HUES48 (cell line): ENCODE measurements around the gene AGRN.
"Not testable (repeated sequence)": the region's sequence is repeated elsewhere in the genome, so short reads cannot be mapped to it uniquely, and the experiment has no call there.

Experiments
- H3K27ac ChIP-seq: one replicate; pipeline ENCODE4 v1.7.0; 2013; ENCODE audit warnings: low read depth, low read length, inconsistent platforms
- H3K27me3 ChIP-seq: 2 replicates; pipeline ENCODE4 v1.6.1; 2013; ENCODE audit warnings: mild to moderate bottlenecking, low read length; ENCODE audit not compliant: control insufficient read depth, insufficient read depth
- H3K36me3 ChIP-seq: 2 replicates; pipeline ENCODE4 v1.6.1; 2013; ENCODE audit warnings: low read length; ENCODE audit not compliant: control insufficient read depth, insufficient read depth
- H3K4me1 ChIP-seq: 2 replicates; pipeline ENCODE4 v1.6.1; 2013; ENCODE audit warnings: mild to moderate bottlenecking, low read length; ENCODE audit not compliant: control insufficient read depth, insufficient read depth
- H3K4me3 ChIP-seq: 2 replicates; pipeline ENCODE4 v1.5.1; 2013; ENCODE audit warnings: mild to moderate bottlenecking, low read depth, low read length
- H3K9ac ChIP-seq: 2 replicates; pipeline ENCODE4 v1.6.1; 2013; ENCODE audit warnings: mild to moderate bottlenecking, low read depth, low read length, moderate library complexity
- H3K9me3 ChIP-seq: 2 replicates; pipeline ENCODE4 v1.6.1; 2013; ENCODE audit warnings: low read length; ENCODE audit not compliant: control insufficient read depth, insufficient read depth

AGRN gene

DNA sequence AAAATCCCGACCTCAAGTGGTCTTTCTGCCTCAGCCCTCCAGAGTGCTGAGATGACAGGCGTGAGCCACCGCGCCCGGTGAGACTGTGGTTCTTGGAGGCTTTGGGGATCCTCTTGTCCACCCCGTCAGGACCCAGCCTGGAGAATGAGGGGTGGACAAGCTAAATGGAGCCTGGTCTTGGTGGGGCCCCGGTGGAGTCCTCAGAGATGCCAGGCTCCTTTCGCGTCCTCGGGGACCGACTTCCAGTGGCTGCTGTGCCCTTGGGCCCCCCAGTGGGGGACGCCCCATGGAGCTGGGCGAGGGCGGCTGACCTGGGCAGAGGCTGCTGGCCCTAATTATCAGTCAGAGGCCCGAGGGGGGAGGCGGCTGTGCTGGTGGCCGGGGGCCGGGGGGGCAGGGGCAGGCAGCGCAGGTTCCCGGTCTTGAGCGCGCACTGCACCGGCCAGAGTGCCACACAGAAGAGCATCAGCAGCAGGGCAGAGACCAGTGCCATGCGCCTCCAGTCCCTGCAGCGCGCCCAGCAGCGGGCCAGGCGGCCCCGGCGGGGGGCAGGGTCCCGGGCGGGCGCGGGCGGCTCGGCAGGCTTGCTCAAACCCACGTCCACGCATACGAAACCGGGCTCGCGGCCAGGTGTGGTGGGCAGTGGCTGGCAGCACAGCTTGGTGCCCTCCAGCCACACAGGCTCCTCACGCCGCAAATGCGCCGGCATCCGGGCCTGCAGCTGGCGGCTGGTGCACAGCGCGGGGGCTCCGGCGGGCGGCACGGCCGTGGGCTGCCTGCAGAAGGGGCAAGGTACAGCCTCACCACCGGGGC is 51.8 kb downstream of the AGRN start:
- no peak overlapping the region for H3K27ac ChIP-seq

DNA sequence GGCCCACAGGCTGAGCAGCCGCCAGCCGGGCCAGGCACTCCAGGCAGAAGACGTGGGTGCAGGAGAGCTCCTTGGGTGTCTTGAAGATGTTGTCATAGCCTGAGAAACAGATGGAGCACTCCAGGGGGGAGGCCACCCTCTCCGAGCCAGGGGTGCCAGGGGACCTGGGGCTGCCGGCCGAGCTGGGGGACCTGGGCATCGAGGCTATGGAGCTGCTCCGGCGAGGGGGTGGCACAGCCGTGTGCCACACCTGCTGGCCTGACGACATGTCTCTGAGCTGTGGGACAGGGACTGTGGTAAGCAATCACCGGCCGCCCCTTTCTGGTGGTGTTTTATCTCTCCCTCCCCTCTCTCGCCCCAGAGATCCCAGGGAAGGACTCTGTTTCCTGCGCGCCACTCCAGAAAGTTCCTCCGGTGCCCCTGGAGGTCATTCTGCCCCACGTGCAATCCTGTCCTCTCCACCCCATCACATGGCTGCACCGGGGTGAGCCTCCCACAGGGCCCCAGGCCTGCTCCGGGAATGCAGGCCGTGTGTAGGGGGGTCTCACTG is 52.5 kb downstream of the AGRN start:
- Histone ChIP-seq H3K27ac (no peak overlapping the region), H3K27me3 (peaks cover 24% of the 10 kb centered on the region)

More for the DNA sequence above, 51.8 kb downstream of the AGRN start:
- Histone ChIP-seq H3K9me3 (no peaks in the 10 kb centered on the region), H3K36me3 (no peaks in the 10 kb centered on the region), H3K9ac (no peak overlapping the region), H3K4me3 (no peak overlapping the region), H3K27me3 (peaks cover 25% of the 10 kb centered on the region), H3K4me1 (no peaks in the 10 kb centered on the region; the same call in 1 of the 2 replicates)

DNA sequence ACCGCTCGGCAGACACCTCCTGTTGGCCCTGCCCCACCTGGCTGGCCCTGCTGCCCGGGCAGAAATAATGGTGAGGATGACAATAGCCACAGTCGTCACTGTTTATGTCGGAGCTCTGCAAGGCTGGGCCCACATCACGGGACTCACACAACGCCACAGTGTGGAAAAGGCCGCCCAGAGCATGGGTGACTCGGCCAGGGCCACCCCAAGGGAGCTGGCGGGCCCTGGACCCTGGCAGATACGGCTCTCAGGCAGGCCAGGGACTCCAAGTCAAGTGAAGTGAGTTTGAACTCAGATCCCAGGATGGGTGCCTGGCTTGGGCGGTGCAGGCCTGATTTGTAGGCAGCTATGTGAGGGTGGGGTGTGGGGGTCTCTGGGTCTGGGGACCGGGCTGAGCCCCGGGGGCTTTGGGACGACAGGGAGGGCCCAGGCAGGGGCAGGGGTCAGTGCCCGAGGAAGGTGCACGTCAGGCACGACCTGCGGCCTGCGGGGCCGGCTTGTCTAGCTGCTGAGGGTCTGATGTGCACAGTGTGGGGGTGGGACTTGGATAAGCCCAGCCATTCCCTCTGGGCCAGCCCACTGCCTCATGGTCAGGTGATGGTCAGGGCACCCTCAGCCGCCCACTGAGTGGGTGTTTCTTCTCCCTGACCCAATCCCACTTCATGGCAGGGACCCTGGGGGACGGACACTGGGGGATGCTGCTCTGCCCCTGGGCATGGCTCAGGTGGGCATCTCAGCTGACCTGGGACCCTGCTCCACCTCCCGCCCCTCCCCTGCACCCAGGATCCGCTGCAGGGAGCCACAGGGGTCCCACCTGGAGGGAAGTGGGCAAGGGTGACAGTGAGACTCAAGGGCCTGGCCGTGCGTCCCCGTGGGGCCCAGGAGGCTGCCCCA is 53.2 kb downstream of the AGRN start:
- Histone ChIP-seq H3K27me3 (peaks cover 16% of the 10 kb centered on the region), H3K4me1 (no peaks in the 10 kb centered on the region; the same call in 1 of the 2 replicates), H3K9ac (no peak overlapping the region)

More for the DNA sequence above, 52.5 kb downstream of the AGRN start:
- H3K4me3 ChIP-seq = no peak overlapping the region
- no peaks in the 10 kb centered on the region for H3K36me3 ChIP-seq
- no peaks in the 10 kb centered on the region for H3K9me3 ChIP-seq
- H3K9ac ChIP-seq = no peak overlapping the region
- no peaks in the 10 kb centered on the region; the same call in 1 of the 2 replicates for H3K4me1 ChIP-seq

DNA sequence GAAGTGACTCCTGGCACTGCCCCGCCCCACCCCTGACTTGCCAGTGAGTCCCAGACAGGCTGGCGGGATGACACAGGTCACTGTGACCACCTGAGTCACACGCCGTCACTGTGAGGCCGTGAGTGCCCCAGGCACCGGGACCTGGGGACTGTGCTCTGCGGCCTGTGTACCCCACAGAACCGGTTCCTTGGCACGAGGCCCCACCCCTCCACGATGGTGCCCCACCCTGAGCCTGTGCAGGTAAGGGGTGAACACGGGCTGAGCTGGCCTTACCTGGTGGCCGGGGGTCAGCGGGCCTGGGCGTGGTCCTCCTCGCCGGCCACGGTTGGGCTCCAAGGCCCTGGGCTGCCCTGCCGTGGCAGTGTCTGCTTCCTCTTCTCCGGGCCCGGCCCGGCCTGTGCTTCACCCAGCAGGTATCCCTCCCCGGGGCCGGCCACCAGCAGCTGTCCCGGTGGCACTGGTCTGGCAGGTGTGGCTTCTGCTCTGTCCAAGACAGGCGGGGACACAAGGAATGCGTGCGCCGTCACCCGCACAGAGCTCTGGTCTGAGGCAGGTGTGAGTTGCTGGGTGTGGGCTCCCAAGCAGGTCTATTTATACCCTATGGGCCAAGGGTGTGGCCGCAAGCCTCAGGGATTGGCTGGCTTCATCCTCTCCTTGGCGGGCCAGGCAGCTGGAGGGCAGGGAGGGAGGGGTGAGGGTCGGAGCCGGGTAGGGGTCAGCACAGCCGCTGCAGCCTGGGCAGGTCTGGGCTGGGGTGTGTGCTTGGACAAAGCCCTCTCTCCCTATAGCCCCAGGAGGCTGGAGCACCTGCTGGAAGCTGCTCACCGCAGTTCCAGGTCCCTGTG is 54.0 kb downstream of the AGRN start, which contains the start of gene RNF223:
Gene RNF223, minus strand, starts transcription at position 564 of the 845 bp plus-strand sequence. CDS start 1,740 bp downstream, outside the sequence.
- no peak within 1 kb of the TSS for H3K9ac ChIP-seq
- no peaks in the 10 kb centered on the region for H3K9me3 ChIP-seq
- no peaks in the 10 kb centered on the region for H3K36me3 ChIP-seq
- no peak within 1 kb of the TSS for H3K4me3 ChIP-seq
- H3K4me1 ChIP-seq = no peaks in the 10 kb centered on the region
- H3K27me3 ChIP-seq = peaks cover 13% of the 10 kb centered on the region
- H3K27ac ChIP-seq = no peak within 1 kb of the TSS

More for the DNA sequence above, 53.2 kb downstream of the AGRN start:
- Histone ChIP-seq H3K4me3 (no peak overlapping the region), H3K9me3 (no peaks in the 10 kb centered on the region), H3K36me3 (no peaks in the 10 kb centered on the region), H3K27ac (no peak overlapping the region)

DNA sequence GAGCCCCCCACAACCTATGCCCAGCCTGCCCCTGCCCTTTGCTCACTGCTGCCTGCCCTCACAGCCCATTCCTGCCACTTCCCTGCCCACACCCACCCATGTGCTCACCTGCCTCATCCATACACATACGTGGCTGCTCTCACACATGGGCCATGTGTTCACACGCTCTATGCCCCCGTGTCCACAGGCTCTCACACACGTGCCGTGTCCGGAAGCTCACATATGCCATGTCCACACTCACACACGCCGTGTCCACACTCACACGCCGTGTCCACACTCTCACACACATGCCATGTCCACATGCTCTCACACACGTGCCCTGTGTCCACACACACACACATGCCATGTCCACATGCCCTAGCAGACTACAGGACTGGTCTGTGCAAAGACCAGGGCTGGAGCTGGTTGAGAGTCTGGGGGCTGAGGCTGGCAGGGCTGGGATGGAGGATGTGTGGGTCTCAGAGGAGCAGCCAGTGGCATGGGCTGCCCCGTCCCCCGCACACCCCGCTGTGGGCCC is 54.8 kb downstream of the AGRN start:
- peaks cover 5% of the 10 kb centered on the region; the same call in 1 of the 2 replicates for H3K4me1 ChIP-seq
- no peak overlapping the region for H3K4me3 ChIP-seq
- no peak overlapping the region for H3K27ac ChIP-seq
- no peaks in the 10 kb centered on the region for H3K9me3 ChIP-seq
- no peaks in the 10 kb centered on the region for H3K36me3 ChIP-seq
- peaks cover 14% of the 10 kb centered on the region for H3K27me3 ChIP-seq
- no peak overlapping the region for H3K9ac ChIP-seq

DNA sequence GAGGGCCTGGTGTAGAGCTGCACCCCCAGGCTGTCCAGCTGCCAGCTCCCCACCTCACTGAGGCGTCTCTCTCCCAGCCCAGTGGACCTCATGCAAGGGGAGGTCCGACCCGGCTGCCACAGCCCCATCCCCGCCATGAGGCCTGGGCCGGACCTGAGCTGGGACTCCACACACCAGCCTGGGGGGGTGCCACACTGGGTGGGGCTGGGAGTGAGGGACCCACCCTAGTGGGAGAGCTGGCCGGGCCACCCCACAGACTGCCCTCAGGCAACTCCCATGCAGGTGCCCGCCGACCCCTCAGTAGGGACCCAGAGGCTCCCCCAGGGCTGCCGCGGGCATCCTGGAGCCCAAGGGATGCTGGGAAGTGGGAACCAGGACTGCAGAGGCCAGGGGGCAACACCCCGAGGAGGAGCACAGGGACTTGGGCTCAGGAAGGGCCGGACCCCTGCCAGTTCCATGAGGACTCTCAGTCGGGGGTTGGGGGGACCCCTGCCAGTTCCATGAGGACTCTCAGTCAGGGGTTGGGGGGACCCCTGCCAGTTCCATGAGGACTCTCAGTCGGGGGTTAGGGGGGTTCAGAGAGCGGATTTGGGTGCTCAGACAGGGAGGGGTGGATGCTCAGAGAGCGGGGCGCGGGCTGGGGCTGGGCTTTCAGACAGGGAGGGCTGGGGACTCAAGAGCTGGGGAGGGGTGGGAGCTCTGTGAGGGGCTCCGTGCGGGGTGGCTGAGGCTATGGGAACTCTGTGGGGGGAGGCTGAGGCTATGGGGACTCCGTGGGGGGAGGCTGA is 55.4 kb downstream of the AGRN start:
- H3K4me1 ChIP-seq = peaks cover 5% of the 10 kb centered on the region; the same call in 1 of the 2 replicates
- peaks cover 8% of the 10 kb centered on the region for H3K27me3 ChIP-seq
- H3K27ac ChIP-seq = no peak overlapping the region
- H3K9me3 ChIP-seq = no peaks in the 10 kb centered on the region
- H3K9ac ChIP-seq = no peak overlapping the region
- H3K36me3 ChIP-seq = no peaks in the 10 kb centered on the region
- no peak overlapping the region for H3K4me3 ChIP-seq

DNA sequence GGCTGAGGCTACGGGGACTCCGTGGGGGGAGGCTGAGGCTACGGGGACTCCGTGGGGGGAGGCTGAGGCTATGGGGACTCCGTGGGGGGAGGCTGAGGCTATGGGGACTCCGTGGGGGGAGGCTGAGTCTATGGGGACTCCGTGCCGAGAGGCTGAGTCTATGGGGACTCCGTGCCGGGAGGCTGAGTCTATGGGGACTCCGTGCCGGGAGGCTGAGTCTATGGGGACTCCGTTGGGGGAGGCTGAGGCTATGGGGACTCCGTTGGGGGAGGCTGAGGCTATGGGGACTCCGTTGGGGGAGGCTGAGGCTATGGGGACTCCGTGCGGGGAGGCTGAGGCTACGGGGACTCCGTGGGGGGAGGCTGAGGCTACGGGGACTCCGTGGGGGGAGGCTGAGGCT is 57.5 kb downstream of the AGRN start:
- not testable (repeated sequence) for H3K9ac ChIP-seq, H3K4me3 ChIP-seq

DNA sequence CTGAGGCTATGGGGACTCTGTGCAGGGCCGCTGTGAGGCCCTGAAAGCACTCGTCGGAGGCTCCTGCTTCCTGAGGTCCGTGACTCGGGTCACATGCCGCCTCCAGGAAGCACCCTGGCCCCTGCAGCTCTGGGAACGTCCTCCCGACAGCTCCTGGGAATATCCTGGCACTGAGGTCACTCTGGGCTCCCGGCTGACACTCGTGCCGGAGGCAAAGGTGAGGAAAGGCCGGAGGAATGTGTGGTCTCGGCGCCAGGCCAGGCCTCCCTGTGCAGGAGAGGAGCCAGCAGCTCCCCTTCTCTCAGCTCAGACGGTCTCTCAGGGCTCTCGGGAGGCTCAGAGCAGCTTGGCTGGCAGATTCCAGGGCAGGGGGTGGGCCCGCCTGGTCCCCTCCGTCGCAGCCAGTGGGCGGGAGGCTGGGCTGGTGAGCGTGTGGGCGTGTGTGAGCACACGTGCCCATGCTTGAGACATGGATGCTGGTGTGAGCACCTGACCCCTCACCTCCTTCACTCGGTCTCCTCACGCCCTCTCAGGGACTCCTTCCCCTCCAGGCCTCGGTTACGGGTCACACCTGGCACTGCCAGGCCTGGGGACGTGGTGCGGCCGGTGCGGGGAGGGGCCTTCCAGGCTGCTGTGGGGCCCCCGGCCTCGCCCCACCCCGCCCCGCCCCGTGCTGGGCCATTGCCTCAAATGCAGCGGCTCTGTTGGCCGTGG is 59.6 kb downstream of the AGRN start:
- Histone ChIP-seq H3K4me1 (peaks cover 5% of the 10 kb centered on the region; the same call in 1 of the 2 replicates), H3K4me3 (peak overlapping the region; percentile 48), H3K9me3 (no peaks in the 10 kb centered on the region), H3K36me3 (no peaks in the 10 kb centered on the region), H3K27me3 (peaks cover 5% of the 10 kb centered on the region; the same call in 1 of the 2 replicates), H3K9ac (no peak overlapping the region), H3K27ac (peak overlapping the region; percentile 72)

More for the DNA sequence above, 57.5 kb downstream of the AGRN start:
- not testable (repeated sequence) for H3K36me3 ChIP-seq, H3K4me1 ChIP-seq, H3K27ac ChIP-seq, H3K27me3 ChIP-seq, H3K9me3 ChIP-seq

DNA sequence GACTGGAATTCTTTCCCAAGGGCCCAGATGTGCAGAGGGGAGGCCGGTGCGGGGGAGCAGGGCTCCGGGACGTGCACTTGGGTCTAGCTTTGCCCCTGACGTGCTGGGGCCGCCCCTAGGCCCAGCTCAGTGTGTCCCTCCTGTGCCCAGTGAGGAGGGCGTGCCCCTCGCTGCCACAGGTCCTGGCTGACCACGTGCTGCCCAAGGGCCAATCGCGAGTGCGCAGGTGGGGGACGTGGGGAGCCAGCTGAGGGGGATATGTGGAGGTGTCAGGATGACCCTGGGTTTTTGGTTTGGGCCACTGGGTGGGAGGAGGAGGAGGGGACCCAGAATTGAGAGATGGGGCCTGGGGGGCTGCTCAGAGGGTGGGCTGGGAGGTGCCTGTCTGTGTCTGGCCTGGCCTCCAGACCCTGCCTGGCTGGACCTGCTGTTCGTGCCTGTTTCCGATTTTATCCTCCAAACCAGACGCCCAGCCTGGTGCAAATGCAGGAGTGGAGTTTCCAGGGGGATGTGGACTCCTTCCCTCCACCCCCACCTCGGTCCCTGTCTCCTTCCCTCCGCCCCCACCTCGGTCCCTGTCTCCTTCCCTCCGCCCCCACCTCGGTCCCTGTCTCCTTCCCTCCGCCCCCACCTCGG is 60.3 kb downstream of the AGRN start:
- Histone ChIP-seq H3K27ac (peak overlapping the region; percentile 72), H3K27me3 (peaks cover 5% of the 10 kb centered on the region; the same call in 1 of the 2 replicates), H3K36me3 (no peaks in the 10 kb centered on the region), H3K9ac (no peak overlapping the region), H3K9me3 (no peaks in the 10 kb centered on the region), H3K4me1 (peaks cover 5% of the 10 kb centered on the region; the same call in 1 of the 2 replicates), H3K4me3 (peak overlapping the region; percentile 48)
